NCI-H524 (cell line): ENCODE measurements around the gene MARF1.
"Not testable (repeated sequence)": the region's sequence is repeated elsewhere in the genome, so short reads cannot be mapped to it uniquely, and the experiment has no call there.

Experiments
- DNase-seq, 2 experiments: peaks; one replicate each; lab custom pipeline; 2025; lab: John Stamatoyannopoulos, UW

The MARF1 gene

GRCh38 chr16:15643048-15643945, at the start of gene MARF1:
Gene MARF1, minus strand, starts transcription at chr16:15643154. Its CDS starts 3,921 bp downstream, at chr16:15639233.
- DNase-seq, result peak; percentile 92 to 96

GRCh38 chr16:15692508-15692907, 49.6 kb upstream of the MARF1 start:
- not testable (repeated sequence) for DNase-seq

GRCh38 chr16:15691046-15691445, 48.1 kb upstream of the MARF1 start:
- no peak for DNase-seq

- no peak for DNase-seq
Measured at GRCh38 chr16:15690296-15690695, 47.3 kb upstream of the MARF1 start.

DNA sequence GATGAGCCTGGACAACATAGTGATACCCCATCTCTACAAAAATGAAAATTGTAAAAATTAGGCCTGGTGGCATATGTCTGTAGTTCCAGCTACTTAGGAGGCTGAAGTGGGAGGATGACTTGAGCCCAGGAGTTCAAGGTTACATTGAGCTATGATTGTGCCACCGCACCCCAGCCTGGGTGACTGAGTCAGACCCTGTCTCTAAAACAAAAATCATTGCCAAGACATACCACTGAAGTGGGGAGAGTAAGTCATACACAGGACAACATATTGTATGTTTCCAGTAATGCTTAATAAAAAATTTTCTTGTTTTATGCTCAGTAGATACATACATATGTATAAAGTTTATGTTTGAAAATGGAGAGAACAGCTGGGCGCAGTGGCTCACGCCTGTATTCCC, 46.3 kb upstream of the MARF1 start:
- no peak for DNase-seq

DNA sequence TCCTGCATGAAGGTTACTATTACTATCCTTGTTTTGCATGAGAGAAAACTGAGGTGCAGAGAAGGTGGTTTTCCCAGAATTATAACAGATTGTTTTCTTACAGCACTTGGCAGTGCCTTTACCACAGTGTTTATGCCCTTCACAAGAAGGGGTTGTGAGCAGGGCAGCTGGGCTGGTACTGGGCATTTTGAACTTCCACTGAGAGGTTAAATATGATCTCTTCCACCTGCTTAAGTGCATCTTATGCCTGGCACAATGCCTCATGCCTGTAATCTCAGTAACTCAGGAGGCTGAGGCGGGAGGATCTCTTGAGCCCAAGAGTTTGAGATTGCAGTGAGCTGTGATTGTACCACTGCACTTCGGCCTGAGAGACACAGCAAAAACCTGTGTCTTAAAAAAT, 43.3 kb upstream of the MARF1 start:
- DNase-seq, result no peak

- DNase-seq, result no peak
Measured at GRCh38 chr16:15682105-15682570, 39.2 kb upstream of the MARF1 start.

DNA sequence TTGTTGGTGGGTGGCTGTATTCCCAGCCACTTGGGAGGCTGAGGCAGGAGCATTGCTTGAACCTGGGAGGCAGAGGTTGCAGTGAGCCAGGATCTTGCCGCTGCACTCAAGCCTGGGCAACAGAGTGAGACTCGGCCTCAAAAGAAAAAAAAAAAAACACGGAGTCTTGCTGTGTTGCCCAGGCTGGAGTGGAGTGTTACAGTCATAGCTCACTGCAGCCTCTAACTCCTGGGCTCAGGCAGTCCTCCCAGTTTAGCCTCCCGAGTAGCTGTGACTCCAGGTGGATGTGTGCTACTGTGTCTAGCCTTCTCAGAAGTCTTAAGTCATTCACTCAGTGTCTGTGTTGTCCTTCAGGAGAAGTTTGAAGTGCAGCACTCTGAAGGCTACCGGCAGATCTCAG, 34.5 kb upstream of the MARF1 start:
- DNase-seq, result no peak

DNA sequence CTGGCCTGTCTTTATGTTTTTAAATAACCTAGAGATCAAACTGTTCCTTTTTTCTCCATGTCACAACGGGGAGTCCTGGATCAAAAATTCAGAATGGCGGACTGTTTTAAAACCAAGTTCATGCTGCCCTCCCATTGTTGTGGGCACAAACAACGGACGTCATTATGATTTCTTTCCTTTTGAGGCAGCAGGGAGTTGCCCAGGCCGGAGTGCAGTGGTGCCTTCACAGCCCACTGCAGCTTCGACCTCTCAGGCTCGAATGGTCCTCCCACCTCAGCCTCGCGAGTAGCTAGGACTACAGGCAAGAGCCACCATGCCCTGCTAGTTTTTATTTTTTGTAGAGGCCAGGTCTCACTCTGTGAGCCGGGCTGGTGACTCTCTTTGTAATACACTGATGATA, 33.6 kb upstream of the MARF1 start:
- DNase-seq, result no peak

DNA sequence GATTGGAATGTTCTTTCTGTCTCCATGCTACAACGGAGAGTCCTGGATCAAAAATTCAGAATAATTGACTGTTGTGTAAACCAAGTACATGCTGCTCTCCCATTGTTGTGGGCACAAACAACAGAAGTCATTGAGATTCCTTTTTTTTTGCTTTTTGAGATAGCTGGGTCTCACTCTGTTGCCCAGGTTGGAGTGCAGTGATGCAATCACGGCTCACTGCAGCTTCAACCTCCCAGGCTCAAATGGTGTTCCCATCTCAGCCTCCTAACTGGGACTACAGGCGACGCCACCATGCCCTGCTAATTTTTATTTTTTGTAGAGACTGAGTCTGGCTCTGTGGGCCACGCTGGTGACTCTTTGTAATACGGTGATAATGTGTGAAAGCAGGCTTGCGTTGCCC, 31.6 kb upstream of the MARF1 start:
- DNase-seq, result no peak

DNA sequence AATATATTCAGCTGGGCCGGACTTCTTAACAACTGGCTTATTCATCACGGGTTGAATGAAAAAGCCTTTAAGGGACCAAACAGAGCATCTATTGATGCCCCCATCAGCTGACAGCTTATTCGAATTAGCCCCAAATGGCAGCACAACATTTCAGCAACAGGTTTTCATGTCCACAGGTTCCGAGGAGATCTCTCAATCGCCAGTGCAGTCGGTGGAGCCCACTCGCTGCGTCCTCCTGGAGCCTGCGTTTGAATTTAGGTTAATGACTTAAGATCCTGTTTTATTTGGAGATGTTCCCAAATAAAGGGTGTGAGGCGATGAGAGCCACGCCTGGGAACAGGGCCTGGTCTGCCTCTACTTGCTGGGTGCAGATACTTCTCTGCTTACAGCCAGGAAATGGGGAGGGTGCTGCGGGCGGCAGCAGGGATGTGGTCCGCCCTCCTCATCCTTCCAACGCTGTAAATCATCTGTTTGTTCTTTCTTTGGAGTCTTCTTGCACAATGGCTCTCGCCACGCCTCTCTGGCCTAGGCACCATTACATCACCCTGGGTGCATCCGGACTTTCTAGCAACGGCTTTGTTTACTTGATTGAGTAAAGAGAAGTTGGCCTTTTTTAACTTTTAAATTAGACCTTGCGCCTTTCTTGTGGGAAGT, 29.7 kb upstream of the MARF1 start:
- no peak for DNase-seq

GRCh38 chr16:15672127-15672513, 29.2 kb upstream of the MARF1 start:
- not testable (repeated sequence) for DNase-seq

DNA sequence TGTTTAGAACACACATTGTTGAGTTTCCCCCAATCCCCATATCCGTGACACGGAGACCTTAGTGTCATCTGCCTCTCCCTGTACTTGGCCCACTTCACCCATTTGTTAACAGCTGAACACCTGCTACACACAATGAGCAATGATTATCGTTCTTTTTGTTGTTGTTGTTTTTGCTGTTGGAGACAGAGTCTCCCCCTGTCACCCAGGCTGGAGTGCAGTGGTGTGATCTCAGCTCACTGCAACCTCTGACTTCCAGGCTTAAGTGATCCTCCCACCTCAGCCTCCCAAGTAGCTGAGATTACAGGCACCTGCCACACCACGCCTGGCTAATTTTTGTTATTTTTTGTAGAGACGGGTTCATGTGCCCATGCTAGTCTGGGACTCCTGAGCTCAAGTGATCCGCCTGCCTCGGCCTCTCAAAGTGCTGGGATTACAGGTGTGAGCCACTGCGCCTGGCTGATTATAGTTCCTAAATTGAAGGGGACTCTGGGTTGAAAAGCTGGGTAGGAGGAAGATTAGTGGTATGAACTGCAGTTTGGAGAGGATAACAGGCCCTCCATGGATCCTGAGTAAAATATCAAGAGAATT, 28.7 kb upstream of the MARF1 start:
- DNase-seq, result no peak

- no peak for DNase-seq
Measured at GRCh38 chr16:15667091-15667742, 24.3 kb upstream of the MARF1 start.

DNA sequence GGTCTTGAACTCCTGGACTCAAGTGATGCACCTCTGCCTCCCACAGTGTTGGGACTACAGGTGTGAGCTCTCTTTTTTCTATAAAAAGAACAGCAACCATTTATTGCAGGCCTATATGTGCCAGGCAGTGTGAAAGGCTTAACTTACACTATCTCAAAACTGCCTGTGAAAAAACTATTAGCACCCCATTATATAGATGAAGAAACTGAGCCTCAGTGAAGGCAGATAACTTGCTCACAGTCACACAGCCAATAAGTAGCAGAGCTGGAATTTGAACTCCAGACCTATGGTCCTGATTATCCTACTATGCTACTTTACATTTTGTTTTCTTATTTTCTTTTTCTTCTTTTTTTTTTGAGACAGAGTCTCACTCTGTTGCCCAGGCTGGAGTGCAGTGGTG, 22.2 kb upstream of the MARF1 start:
- no peak for DNase-seq

DNA sequence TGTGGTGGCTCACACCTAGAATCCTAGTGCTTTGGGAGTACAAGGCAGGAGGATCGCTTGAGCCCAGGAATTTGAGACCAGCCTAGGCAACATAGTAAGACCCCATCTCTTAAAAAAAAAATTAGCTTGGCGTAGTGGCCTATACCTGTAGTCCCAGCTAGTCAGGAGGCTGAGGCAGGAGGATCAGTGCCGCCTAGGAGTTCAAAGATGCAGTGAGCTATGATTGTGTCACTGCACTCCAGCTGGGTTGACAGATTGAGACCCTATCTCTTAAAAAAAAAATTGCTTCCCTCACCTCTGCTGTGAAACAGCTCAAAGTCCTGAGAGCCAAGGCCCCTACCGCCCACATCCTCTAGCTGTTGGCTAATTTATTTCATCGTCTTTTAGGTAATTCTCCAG, 17.2 kb upstream of the MARF1 start:
- DNase-seq, result no peak

- no peak for DNase-seq
Measured at GRCh38 chr16:15658556-15658955, 15.6 kb upstream of the MARF1 start.

- no peak for DNase-seq
Measured at GRCh38 chr16:15658149-15658548, 15.2 kb upstream of the MARF1 start.

- DNase-seq, result not testable (repeated sequence)
Measured at GRCh38 chr16:15655561-15655960, 12.6 kb upstream of the MARF1 start.

GRCh38 chr16:15654591-15654990, 11.6 kb upstream of the MARF1 start:
- no peak for DNase-seq

DNA sequence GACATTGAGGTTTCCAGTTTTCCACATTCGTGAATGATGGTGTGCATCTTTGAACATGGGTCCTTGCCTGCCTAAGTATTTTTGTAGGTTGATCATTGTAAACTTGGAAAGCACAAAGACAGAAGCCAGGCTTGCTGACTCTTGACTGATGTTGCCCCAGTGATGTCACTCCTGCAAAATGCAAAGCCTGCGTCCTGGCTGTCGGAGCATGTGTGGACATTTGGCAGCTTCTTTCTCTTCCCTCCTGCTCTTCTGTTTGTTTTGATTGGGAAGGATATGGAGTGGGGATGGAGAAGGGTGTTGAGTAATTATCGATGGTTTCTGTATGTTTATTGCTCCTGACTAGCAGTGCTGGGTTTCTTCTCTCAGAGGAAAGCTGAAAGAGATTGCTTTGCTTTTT, 10.3 kb upstream of the MARF1 start:
- no peak for DNase-seq

GRCh38 chr16:15652293-15653001, 9.5 kb upstream of the MARF1 start:
- no peak for DNase-seq
